A172 (cell line): Measurements from ENCODE around the gene RC3H1. TPM values are rescaled to one million over a fixed set of nuclear protein-coding genes. Genes with fewer than 3 reads are reported as not detected.
A peak's percentile ranks its signal among the peaks of the same experiment; 100 is the strongest.
"Not testable (repeated sequence)": the region's sequence is repeated elsewhere in the genome, so short reads cannot be mapped to it uniquely, and the experiment has no call there.

Experiments used
- DNase-seq: peaks from one replicate; pipeline ENCODE4 v3.0.0-alpha.2; 2015; ENCODE audit warnings: low spot score
- total RNA-seq: library from RNA; depleted of rRNA; stranded (reverse); fragments of >200 nt; shearing (Covaris generic); gene quantifications from 2 replicates; pipeline ENCODE4 v1.2.3, GENCODE V29; 2014

RC3H1 gene
- total RNA-seq, 1 experiment from 2014 or later, result 26.6 TPM

DNA sequence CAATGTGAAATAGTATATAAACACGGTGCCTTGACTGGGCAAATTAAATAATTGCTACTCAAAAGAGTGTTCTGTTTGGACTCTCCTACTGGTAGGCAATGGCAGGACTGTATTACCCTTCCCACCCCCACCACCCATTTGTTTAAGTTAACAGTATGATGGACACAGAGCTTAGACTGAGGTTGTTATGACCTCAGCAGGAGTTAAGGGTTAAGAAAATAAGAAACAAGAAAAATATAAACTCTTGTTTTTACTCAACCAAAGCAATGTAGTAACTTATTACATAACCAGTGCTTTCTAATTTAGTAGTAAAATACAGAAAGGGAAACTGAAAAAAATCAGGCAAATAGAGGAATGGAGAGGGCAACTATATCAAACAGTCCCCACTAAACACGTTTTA is 85.1 kb downstream of the RC3H1 start:
- no peak for DNase-seq

DNA sequence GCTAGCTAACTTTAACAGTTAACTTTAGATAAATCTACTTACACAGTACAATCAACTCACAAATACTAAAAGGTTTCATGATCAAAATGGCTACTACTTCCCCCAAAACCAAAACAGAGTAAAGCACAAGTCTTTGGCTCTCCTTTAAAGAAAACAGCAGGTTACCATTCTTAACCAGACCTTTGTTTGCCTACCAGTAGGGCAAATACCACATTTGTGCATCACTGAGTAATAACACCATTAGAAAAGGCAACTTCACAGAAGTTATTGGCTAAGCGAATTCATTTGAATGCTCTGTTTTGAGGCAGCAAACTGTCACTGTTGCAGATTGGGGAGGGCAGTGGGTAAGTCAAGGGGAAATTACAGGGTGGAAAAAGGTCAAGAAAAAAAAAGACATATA is 87.7 kb downstream of the RC3H1 start:
- DNase-seq, result no peak

DNA sequence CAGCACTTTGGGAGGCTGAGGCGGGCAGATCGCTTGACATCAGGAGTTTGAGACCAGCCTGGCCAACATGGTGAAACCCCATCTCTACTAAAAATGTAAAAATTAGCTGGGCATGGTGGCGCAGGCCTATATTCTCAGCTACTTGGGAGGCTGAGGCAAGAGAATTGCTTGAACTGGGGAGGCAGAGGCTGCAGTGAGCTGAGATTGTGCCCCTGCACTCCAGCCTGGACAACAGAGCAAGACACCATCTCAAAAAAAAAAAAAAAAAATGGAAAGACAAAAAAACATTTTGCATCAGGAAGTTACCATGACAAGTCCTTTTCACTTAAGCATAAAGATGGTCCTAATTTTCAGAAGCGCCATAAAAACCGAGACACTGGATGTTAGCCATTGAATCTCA is 91.6 kb downstream of the RC3H1 start:
- not testable (repeated sequence) for DNase-seq

DNA sequence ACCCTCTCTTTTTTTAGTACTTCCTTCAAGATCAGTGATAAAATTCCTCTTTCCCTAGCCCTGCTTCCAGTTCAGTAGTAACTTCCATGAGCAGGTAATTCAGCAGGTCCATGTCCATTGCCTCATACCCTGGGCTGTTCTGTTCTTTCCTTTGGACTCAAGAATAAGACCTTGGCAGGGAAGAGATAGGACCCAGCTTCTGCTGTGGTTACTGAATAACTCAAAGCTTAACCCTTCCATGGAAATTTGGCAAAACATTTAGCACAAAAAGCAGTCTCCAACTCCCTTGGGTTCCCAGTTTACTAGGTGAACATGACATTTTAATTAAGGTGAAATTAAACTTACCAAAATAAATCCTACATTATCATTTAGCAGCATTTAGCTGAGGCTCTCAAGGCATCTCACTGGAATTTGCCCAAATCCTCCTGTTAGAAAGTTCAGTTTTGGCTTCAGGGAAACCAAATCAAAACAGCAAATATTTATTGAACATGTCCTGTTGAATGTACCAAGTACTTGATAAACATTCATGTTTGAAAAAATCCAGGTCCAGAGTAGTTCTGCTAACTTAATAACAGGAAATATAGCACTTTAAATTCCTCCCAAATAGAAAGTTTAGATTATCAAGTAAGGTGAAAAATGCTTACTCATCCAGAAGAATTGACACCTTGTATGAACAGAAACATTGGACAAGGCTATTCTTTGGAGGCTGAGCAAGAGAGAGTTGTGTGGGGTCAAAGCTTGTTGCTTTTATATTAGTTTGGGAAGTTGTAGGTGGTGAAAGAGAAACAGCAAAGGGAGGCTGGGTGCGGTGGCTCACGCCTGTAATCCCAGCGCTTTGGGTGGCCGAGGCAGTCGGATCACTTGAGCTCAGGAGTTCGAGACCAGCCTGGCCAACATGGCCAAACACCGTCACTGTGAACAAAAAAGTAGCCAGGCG is 96.6 kb downstream of the RC3H1 start:
- DNase-seq, result no peak

DNA sequence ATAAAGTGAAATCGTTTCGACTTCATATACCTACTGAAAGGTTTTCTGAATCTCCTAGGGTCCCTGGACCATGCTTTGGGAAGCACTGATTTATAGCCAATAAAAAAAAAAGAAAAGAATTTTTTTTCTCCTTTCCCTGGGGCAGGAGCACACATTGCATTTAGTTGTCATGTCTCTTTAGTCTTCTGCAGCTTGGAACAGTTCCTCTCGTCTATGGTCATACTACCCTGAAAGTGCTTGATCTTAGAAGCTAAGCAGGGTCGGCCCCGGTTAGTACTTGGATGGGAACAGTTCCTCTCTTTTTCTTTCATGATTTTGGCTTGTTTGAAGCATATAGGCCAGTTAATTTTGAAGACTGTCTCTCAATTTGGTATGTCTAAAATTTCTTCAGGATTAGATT is 101.3 kb downstream of the RC3H1 start:
- DNase-seq, result no peak

DNA sequence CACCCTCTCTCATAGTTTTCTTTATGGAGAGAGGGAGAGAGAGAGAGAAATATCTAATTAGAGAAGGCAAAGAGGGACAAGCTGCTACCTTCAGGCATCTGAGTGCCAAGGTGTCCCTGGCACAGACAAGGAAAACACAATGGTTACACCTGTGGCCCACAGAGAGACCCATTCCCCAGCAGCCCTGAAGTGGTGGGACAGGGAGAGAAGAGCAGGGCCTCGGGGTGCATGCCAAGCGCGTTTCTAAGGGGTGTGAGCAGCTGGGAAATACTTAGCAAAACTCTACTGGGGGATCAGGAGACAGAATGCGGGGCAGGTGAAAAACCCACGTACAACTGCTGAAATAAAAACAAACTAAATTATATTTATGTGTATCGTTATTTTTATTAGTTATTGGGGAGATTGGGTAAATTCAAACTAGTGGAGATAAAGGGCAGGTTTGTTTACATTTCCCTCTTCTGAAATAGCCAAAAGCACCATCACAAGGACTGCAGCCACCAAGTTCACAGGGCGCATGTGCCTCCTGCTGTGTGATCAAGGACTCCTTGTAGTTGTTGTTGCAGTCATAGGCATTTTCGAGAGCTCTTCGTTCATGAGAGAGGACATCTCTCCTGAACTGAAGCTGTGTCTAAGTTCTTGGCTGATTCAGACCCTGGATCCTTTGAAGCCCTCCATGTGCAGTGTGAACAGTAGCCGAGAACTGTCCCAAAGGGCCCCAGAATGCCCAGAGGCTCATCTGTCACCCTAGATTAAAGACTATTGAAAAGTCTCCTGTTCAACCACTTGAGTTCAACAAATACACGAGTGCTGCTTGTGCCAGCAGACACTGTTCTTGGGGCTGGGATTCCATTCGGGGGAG is 104.3 kb downstream of the RC3H1 start:
- DNase-seq, result no peak

DNA sequence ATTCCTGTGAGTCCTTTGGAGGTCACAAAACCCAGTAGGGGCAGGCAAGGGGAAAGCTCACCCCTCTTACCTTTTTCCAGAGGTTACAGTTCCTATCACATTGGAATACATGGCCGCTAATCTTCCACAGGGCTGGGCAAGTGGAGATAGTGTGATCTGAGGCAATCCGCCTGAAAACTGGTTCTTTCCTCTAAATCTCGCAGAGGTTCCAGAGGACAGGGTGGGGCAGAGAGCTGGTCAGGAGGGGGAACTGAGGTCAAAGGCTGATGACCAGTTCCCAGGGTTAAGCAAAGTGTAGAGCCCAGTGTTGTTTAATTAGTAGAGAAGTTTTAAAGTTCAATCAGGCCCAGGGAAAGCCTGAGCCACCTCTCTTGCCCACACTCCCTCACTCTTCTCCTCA is 105.0 kb downstream of the RC3H1 start, which contains the start of gene SERPINC1:
Gene SERPINC1 (minus strand): TSS at position 179 of the 400 bp plus-strand sequence. CDS start 68 bp downstream, at position 111.
- DNase-seq, result no peak

DNA sequence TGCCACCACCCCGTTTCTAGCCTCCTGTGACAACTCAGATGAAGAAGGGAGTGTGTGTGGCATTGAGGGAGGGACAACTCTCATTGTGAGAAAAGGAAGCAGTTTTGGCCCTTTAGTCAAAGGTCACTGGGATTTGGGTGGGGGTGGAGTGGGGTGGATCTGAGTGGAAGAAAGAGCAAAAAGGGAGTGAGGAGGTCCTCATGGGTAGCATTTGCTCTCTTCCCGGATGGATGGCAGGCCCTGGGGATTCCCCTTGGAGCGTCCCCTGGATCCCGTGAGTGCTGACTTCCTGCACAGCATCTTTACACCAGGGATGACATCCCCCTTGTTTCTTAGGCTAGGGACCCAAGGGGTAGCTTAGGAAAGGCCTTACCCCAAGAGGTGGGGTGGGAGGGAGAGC is 105.5 kb downstream of the RC3H1 start:
- DNase-seq, result no peak

DNA sequence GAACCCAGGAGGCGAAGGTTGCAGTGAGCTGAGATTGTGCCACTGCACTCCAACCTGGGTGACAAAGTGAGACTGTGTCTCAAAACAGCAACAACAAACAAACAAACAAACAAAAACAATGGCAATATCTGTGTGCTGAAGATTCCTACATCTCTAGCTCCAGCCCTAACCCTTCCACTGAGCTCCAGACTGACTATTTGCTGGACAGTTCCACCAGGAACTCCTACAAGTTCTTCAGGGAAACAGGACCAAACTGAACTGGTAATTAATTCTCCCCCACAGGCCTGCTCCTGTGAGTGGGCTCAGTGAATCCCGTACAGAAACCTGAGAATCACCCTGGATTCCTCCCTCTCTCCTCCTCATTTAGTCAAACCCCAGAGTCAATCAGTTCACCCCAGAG is 106.6 kb downstream of the RC3H1 start:
- no peak for DNase-seq

DNA sequence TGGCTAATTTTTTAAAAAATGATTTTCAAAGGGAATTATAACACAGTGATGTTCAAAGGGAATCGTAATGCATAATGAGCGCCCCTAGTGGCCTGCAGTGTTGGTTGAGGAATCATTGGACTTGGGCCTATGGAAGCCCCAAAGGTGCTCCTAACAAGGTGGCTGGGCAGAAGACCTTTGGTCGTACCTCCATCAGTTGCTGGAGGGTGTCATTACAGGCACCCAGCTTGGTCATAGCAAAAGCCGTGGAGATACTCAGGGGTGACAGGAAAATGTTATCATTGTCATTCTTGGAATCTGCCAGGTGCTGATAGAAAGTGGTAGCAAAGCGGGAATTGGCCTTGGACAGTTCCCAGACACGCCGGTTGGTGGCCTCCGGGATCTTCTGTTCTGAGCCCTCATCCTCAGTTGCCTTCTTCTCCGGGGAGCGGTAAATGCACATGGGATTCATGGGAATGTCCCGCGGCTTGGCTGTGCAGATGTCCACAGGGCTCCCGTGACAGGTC is 107.7 kb downstream of the RC3H1 start:
- peak; percentile 39 for DNase-seq

DNA sequence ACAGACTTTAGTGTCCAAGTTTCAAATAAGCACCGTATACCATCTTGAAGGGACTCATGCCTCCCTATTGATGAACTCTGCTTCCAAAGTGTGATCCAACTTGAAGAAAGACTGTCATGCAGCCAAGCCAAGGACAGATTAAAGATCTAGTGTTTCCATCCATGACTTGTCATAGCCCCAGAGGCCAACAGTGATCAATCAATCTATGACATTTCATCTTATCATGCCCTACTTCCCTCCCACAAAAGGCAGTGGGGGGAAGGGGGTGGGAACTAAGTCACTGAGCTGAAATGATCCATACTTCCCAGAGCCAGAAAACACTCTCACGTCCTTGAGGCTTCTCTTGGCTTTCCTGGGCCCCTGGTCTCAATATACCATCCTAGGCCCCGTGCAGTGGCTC is 109.0 kb downstream of the RC3H1 start:
- no peak for DNase-seq

DNA sequence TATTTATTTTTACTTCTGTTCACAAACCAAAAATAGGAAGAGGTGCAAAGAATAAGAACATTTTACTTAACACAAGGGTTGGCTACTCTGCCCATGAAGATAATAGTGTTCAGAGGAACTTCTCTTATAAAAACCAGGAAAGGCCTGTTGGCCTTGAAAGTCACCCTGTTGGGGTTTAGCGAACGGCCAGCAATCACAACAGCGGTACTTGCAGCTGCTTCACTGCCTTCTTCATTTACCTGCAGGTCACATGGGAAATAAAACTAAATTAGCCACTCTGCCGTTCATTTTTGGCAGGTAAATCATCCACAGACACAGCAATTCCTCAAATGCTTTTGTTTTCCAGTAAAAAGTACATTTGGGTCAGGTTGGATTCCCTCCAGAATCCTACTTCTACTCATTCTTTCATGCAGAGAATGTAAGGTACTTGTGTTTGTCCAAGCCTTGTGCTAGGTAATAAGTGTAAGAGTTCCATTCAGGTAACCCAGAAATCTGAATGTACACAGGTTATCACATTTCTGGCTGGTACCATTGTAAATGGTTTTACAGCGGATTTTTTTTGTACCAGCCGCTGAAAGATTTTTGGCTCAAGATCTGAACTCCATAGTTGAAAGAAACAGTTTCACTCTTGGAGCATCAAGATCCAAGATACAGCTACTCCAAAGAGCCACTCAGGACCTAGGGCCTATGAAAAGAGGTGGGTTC is 118.2 kb downstream of the RC3H1 start:
- DNase-seq, result no peak

DNA sequence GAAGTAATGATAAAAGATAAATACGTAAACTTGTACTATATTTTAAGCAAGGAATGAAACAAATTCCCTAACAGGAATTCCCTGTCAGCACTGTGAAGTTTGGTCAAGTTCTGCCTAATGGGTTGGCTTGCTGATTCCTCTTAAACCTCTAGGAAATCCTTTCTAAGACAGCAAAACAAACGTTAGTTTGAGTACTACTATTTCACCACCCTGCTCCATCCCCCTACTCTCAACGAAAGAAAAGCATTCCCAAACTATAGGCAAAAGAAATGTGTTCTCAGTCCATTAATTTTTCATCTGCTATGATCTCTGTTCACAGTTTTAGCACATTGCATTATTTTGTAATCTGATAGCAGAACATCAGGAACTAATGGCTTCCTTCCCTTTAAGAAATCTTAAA is 121.2 kb downstream of the RC3H1 start:
- no peak for DNase-seq

DNA sequence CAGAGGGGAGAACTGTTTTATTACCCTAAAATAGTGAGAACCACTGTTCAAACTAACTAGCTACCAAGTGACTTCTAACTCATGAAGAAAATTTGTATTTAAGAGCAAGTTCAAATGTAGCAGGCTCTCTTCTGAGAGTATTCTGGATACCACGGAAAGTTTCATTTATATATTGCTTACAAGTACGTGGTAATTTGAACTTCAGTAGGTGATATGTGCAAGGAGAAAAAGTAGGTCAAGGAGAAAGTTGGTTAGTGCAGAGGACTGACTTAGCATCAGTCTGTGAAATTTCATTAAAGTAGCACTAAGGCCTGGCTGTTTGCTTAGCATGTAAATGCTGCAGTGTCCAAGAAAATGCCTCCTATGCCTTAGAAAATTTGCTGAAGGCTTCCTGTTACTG is 121.7 kb downstream of the RC3H1 start:
- no peak for DNase-seq

DNA sequence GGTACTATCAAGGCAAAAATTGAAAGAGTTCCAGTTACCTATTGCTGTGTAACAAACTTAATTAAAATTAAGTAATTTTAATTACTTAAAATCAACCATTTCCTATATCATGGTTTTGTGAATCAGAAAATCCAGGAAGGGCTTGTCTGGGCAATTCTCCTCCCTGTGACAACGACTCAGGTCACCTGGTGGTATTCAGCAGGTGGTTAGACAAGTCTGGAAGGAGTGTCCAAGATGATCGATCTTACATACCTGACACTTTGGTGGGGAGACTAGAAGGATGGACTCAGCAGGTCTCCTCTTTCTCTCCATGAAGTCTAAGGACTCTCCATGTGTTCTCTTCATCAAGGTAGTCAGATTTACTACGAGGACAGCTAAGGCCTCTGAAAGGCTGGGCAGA is 128.0 kb downstream of the RC3H1 start:
- DNase-seq, result no peak

DNA sequence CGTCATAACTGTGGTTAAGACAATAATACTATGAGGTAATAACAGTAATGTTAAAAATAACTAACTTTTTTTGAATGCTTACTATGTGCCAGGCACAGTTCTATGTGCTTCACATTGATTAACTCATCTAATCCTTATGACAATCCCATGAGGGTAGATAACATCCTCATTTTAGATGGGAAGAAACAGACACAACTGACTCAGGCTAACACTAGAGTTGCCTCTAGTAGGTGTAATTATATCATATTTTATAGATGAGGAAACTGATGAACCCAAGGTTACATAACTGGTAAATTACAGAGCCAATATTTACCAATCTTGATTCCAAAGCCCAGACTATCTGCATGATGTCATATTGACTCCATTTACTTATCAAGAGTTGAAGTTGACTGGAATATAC is 128.5 kb downstream of the RC3H1 start:
- no peak for DNase-seq

DNA sequence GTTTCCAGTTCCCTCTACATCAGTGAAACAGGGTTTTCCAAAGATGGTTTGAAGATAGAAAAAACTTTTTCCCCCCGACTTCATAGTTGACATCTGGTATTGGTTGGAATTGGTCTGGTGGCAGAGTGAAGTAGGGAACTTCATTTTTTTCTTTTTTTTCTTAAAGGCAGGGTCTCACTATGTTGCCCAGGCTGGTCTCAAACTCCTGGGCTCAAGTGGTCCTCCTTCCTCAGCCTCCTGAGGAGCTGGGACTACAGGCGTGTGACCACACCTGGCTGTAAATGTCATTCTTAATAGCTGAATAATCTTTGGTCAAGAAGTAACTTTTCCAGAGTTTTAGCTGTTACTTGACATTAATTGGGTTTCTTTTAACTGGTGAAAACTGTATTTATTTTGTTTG is 132.3 kb downstream of the RC3H1 start:
- DNase-seq, result no peak

DNA sequence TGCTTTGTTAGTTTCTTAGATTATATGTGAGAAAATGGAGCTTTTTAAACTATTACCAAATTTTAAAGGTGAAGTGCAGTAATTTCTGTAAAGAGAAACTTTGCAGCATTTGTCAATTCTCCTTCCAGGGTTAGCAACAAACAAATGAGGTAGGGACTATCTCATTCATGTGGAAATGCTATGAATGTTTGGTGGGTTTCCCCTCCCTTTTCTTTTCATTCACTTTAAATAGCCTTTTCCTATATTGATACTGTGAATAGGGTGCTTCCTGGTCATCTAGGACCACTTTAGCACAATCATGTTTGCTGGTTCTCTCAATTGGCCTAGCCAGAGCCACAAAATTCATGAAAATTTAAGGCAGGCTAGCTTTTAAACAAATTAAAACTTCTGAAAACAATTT is 133.4 kb downstream of the RC3H1 start:
- DNase-seq, result no peak

DNA sequence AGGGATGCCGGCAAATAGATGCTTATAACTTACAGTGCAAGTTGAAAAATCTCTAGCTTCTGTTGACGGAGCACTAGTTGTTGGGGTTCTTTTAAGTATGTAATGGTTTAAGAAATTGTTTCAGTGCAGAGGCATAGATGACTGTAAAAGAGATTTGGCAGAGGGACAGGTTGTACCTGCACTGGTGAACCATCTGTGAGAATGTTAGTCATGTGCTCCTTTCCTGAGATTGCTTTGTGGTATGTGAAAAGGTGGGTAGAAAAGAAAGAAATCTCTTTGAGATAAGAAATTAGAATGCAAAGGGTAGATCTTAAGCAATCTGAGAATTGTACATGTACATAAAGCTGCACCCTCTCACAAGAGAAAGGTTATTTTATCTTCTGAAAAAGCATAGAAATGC is 134.5 kb downstream of the RC3H1 start:
- no peak for DNase-seq

DNA sequence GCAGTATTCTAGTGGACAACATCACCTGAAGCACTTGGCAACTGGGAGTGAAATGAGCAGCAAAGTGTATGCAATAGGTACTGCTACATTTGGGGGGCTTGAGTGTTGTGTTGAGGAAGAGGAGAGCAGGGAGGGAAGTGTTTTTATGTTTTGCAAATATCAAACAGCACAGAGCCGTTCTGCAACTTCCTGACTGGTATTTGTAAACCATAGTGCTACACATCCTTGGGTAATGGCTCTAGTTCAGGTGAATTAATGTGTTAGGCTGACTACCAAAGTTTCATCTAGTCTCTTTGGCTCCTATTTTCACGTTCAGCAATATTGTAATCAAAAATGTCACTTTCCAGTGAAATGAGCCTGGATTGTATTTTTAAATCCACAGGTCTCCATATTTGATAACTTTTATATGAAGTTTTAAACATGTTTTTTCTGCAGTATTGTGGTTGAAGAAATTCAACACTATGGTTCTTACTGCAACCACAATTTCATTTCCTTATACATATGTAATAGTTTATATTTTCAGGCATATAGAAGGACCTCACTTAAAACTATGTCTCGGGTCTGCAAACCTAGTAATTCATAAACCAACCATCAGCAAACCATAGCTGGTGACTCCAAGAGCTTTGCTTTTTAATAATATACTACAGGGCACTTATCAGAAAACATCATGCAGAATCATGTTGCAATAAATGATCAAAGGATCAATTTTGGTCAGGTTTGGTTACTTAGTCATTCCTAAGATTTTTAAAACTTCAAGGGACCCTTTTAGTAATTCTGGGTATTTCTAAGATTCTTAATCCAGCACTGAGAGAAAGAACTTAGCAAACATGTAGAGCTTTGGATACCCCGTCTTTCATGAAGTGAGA is 135.2 kb downstream of the RC3H1 start:
- DNase-seq, result no peak

DNA sequence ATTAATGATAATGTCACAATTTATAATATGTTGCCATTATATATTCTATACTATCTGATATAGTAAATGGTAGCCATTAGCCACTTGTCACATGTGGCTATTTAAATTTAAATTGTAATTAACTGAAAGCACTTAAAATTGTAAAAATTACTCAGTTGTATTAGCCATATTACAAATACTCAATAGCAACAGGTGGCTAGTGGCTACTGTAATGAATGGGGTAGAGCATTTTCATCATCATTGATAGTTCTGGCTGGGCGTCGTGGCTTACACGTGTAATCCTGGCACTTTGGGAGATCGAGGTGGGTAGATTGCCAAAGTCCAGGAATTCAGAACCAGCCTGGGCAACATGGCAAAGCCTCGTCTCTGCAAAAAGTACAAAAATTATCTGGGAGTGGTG is 137.5 kb downstream of the RC3H1 start:
- no peak for DNase-seq
